ENCODE data around the gene SERTAD1. TPM values are rescaled to one million over a fixed set of nuclear protein-coding genes. Genes with fewer than 3 reads are reported as not detected.
A peak's percentile ranks its signal among the peaks of the same experiment; 100 is the strongest.

Gene SERTAD1
- total RNA-seq, 2 experiments from 2014 or later: 26.4 to 26.5 TPM

DNA sequence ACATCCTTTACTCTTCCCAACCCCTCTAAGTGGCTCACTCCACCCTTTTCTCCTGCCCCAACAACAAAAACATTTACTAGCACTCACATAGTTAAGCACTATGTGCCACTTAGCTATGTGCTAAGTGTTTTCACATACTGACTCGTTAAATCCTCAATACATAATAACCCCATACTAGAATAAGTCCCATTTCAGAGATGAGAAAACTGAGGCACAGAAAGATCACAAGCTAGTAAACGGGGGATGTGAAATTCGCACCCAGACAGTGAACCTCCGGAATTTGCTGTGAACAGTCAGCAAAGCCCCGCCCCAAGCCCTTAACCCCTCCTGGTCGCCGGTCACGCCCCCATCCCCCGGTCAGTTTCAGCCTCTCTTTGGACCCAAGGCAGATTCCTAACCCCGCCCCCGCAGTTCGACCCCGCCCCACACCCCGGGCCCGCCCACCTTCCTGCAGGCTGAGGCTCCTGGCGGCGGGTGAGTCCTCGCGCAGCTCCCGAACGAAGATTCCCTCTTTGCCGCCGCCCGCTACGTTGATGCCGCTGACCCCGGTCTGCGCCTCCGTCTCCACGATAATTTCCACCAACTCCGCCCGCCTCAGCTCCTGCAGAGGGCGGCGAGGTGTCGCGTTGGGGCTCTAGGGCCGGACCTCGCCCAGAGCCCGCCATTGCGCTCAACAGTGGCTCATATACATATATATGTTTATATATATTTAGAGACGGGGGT, 22.4 kb downstream of the SERTAD1 start:
- POLR2A ChIA-PET: interaction anchor here (0.6 to 2.9 kb wide), 12 partner anchors 17 to 374 kb away, joined by 3 to 31 read pairs (median 5); partner anchors contain the start of genes BLVRB, C19orf47, PLD3 and SERTAD1
- intact Hi-C loops (cut with DNase I, micrococcal nuclease): loop anchor here (5.0 to 10.0 kb wide), 4 partner anchors 56 to 199 kb away; partner anchors contain the start of genes BLVRB (in 1 of the 2), C19orf47 (in 1 of the 2), LTBP4 (in 1 of the 2) and PLD3 (in 1 of the 2)

GRCh38 chr19:40400559-40400958, 25.2 kb downstream of the SERTAD1 start:
- Histone ChIP-seq H3K9me3 (ENCODE audit: control insufficient read depth in 1 of 2, insufficient read depth in 1 of 2, low read length in 2 of 2) (no peaks in the 10 kb centered on the region), H3K27ac (ENCODE audit: low read depth in 1 of 2, low read length in 2 of 2) (no peak overlapping the region), H3K36me3 (ENCODE audit: insufficient read depth, low read length) (no peaks in the 10 kb centered on the region), H3K4me1 (ENCODE audit: insufficient read depth, low read length) (peaks cover 29% of the 10 kb centered on the region), H3K27me3 (ENCODE audit: control insufficient read depth in 1 of 2, insufficient read depth in 2 of 2, low read length in 2 of 2) (no peaks in the 10 kb centered on the region), H3K4me3 (ENCODE audit: low read length) (no peak overlapping the region)
- peaks cover 4% of the 10 kb centered on the region for H3K36me3 Mint-ChIP-seq (ENCODE audit: low read depth)
- intact Hi-C loops (cut with DNase I, micrococcal nuclease): loop anchor here (5.0 to 10.0 kb wide), 4 partner anchors 53 to 202 kb away; partner anchors contain the start of genes BLVRB (in 1 of the 2), C19orf47 (in 1 of the 2), LTBP4 (in 1 of the 2) and PLD3 (in 1 of the 2)
- CTCF ChIA-PET: no interaction called here
- TF ChIP-seq, protein P1, sequence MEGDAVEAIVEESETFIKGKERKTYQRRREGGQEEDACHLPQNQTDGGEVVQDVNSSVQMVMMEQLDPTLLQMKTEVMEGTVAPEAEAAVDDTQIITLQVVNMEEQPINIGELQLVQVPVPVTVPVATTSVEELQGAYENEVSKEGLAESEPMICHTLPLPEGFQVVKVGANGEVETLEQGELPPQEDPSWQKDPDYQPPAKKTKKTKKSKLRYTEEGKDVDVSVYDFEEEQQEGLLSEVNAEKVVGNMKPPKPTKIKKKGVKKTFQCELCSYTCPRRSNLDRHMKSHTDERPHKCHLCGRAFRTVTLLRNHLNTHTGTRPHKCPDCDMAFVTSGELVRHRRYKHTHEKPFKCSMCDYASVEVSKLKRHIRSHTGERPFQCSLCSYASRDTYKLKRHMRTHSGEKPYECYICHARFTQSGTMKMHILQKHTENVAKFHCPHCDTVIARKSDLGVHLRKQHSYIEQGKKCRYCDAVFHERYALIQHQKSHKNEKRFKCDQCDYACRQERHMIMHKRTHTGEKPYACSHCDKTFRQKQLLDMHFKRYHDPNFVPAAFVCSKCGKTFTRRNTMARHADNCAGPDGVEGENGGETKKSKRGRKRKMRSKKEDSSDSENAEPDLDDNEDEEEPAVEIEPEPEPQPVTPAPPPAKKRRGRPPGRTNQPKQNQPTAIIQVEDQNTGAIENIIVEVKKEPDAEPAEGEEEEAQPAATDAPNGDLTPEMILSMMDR (IDR thresholded peaks at IDR 0.05): no peak
- H3K27ac Mint-ChIP-seq: no peak overlapping the region
- no peaks in the 10 kb centered on the region for H3K9me3 Mint-ChIP-seq
- POLR2A ChIA-PET: interaction anchor here (0.6 kb wide), 1 partner anchor 256 kb away, joined by 3 read pairs; no protein-coding TSS in a partner anchor
- H3K4me3 Mint-ChIP-seq: peak overlapping the region; percentile 26
- DNase-seq (no peak), ATAC-seq (ENCODE audit: poor library complexity) (no peak)
- H3K4me1 Mint-ChIP-seq (ENCODE audit: low read depth): peaks cover 35% of the 10 kb centered on the region
- H3K27me3 Mint-ChIP-seq: no peaks in the 10 kb centered on the region

More for the DNA sequence above, 22.4 kb downstream of the SERTAD1 start:
- Mint-ChIP-seq H3K9me3 (no peaks in the 10 kb centered on the region), H3K27me3 (no peaks in the 10 kb centered on the region), H3K36me3 (ENCODE audit: low read depth) (peaks cover 4% of the 10 kb centered on the region), H3K27ac (peak overlapping the region; percentile 64), H3K4me3 (peak overlapping the region; percentile 94), H3K4me1 (ENCODE audit: low read depth) (peaks cover 35% of the 10 kb centered on the region)
- Histone ChIP-seq H3K4me3 (ENCODE audit: low read length) (peak overlapping the region; percentile 88), H3K4me1 (ENCODE audit: insufficient read depth, low read length) (peaks cover 34% of the 10 kb centered on the region), H3K9me3 (ENCODE audit: control insufficient read depth in 1 of 2, insufficient read depth in 1 of 2, low read length in 2 of 2) (no peaks in the 10 kb centered on the region), H3K27ac (ENCODE audit: low read depth in 1 of 2, low read length in 2 of 2) (peak overlapping the region; percentile 22 to 56), H3K36me3 (ENCODE audit: insufficient read depth, low read length) (no peaks in the 10 kb centered on the region), H3K27me3 (ENCODE audit: control insufficient read depth in 1 of 2, insufficient read depth in 2 of 2, low read length in 2 of 2) (no peaks in the 10 kb centered on the region)
- CTCF ChIA-PET: interaction anchor here (0.8 to 3.5 kb wide), 7 partner anchors 15 to 202 kb away, joined by 3 to 24 read pairs (median 3); partner anchors contain the start of gene BLVRB
- TF ChIP-seq, protein P1 (IDR thresholded peaks at IDR 0.05): no peak
- ATAC-seq (ENCODE audit: poor library complexity): peak; percentile 45
- DNase-seq: peak; percentile 46 to 89 (median 70)

DNA sequence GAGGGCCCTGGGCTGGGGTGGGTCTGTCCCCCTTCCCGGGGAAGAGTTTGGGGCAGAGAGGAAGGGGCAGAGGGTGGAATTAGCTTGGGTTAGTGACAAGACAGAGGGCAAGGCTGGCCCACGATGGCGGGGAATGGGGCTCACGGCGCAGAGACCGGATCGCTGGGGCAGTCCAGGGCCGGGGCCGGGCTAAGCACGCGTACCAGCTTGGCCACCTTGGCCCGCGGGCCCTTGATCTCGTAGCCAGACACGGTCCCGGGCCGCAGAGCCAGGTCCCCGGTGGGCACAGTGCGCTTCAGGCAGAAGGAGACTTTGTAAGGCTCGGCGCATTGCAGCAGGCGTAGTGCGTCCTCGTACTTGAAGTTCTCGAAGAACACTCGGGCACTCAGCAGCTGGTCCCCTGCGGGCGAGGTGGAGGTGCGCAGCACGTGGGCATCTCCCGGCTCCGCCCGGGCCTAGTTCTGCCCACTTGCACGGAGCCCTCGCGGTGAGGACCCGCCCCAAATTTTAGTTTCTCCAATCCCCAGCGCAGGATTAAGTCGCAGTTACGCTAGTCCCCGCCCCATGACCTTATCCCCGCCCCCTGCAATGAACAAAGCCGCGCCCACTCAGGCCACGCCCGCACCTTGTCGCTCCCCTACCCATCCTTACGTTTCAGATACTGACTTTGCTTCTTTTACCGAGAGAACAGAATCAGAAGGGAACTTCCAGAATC, 27.2 kb downstream of the SERTAD1 start:
- H3K36me3 Mint-ChIP-seq (ENCODE audit: low read depth): peaks cover 1% of the 10 kb centered on the region
- peak; percentile 84 for ATAC-seq (ENCODE audit: poor library complexity)
- intact Hi-C loops (cut with DNase I, micrococcal nuclease): no loop called here
- H3K4me3 ChIP-seq (ENCODE audit: low read length): no peak overlapping the region
- H3K9me3 Mint-ChIP-seq: no peaks in the 10 kb centered on the region
- ChIA-PET POLR2A (no interaction called here), CTCF (no interaction called here)
- H3K36me3 ChIP-seq (ENCODE audit: insufficient read depth, low read length): no peaks in the 10 kb centered on the region
- no peaks in the 10 kb centered on the region for H3K9me3 ChIP-seq (ENCODE audit: control insufficient read depth in 1 of 2, insufficient read depth in 1 of 2, low read length in 2 of 2)
- no peak overlapping the region for H3K27ac ChIP-seq (ENCODE audit: low read depth in 1 of 2, low read length in 2 of 2)
- DNase-seq: peak; percentile 42 to 84 (median 60)
- no peaks in the 10 kb centered on the region for H3K27me3 ChIP-seq (ENCODE audit: control insufficient read depth in 1 of 2, insufficient read depth in 2 of 2, low read length in 2 of 2)
- peaks cover 20% of the 10 kb centered on the region for H3K4me1 ChIP-seq (ENCODE audit: insufficient read depth, low read length)
- H3K27ac Mint-ChIP-seq: no peak overlapping the region
- TF ChIP-seq, protein P1 (IDR thresholded peaks at IDR 0.05): no peak
- H3K27me3 Mint-ChIP-seq: no peaks in the 10 kb centered on the region
- peaks cover 26% of the 10 kb centered on the region for H3K4me1 Mint-ChIP-seq (ENCODE audit: low read depth)
- H3K4me3 Mint-ChIP-seq: peak overlapping the region; percentile 55

Data from CD4-positive, alpha-beta T cell (primary cell).